GM21786 (cell line): Measurements from ENCODE around the gene PRPF8.
"Not testable (repeated sequence)": the region's sequence is repeated elsewhere in the genome, so short reads cannot be mapped to it uniquely, and the experiment has no call there.

Experiments used
- ATAC-seq: cut with Tn5 transposase; IDR thresholded peaks from one replicate; pipeline ENCODE4 v1.9.1; 2021; ENCODE audit not compliant: unreplicated experiment

Gene PRPF8

GRCh38 chr17:1684378-1685189 lies at the start of gene PRPF8:
PRPF8 (minus strand) TSS chr17:1684867; CDS start chr17:1684571, 296 bp downstream.
- ATAC-seq: peak; percentile 98

GRCh38 chr17:1733759-1734158 lies 49.1 kb upstream of the PRPF8 start:
- no peak for ATAC-seq

DNA sequence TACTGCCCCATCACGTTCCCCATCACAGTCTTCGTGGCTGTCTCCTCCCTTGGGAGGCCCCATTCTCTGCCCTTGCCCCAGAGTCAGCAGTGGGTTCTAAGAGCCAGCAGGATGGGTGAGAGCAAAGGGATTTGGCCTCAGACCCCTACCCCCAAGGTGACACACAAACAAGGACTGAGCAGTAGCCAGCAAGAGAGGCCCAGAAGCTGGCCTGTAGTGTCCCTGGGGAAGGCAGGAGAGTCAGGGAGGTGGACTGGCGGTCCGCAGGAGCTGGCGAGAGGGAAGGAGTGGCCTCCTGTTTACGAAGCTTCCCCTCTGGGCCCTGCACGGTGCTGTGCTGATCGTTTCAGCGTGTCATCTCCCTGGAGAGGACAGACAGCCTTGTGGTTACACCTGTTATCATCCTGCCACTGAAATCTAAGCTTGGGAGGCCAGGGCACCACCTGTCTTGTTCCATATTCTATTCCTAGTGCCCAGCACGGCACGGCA lies 48.2 kb upstream of the PRPF8 start:
- ATAC-seq: no peak

DNA sequence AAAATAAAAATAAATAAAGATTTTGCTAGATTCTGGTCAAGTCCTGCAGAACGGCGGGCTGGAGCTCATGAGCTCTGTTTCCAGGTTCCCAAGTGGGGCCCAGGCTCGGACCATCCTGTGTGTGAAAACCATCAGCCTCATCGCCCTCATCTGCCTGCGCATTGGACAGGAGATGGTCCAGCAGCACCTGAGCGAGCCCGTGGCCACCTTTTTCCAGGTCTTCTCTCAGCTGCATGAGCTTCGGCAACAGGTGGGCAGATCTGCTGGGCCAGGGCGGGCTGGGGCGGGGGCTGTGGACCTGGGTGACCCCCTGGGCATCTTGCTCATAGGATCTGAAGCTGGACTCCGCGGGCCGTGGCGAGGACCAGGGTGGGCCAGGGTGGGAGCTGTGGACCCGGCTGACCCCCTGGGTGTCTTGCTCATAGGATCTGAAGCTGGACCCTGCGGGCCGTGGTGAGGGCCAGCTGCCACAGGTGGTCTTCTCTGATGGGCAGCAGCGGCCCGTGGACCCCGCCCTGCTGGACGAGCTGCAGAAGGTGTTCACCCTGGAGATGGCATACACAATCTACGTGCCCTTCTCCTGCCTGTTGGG lies 47.7 kb upstream of the PRPF8 start:
- no peak for ATAC-seq

DNA sequence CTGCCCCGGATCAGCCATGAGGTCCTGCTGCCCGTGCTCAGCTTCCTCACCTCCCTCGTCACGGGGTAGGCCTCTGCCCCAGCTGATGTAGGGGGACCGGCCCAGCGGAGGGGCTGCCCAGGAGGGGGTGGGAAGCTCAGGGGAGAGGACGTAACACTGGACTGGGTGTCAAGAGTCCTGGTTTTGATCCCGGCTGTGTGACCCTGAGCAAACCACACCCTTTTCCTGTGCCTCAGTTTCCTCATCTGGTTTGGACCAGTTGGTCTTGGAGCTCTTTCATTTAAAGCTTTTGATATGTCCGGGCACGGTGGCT lies 46.5 kb upstream of the PRPF8 start:
- no peak for ATAC-seq

GRCh38 chr17:1730326-1731193 lies 45.9 kb upstream of the PRPF8 start:
- no peak for ATAC-seq

- no peak for ATAC-seq
Observed at GRCh38 chr17:1729966-1730325, 45.3 kb upstream of the PRPF8 start.

GRCh38 chr17:1727876-1728630 lies 43.4 kb upstream of the PRPF8 start:
- ATAC-seq: no peak

- no peak for ATAC-seq
Observed at GRCh38 chr17:1727258-1727789, 42.7 kb upstream of the PRPF8 start.

- no peak for ATAC-seq
Observed at GRCh38 chr17:1726626-1727257, 42.1 kb upstream of the PRPF8 start.

GRCh38 chr17:1725642-1726511 lies 41.2 kb upstream of the PRPF8 start:
- ATAC-seq: no peak

- peak; percentile 22 for ATAC-seq
Observed at GRCh38 chr17:1724869-1725641, 40.4 kb upstream of the PRPF8 start.

DNA sequence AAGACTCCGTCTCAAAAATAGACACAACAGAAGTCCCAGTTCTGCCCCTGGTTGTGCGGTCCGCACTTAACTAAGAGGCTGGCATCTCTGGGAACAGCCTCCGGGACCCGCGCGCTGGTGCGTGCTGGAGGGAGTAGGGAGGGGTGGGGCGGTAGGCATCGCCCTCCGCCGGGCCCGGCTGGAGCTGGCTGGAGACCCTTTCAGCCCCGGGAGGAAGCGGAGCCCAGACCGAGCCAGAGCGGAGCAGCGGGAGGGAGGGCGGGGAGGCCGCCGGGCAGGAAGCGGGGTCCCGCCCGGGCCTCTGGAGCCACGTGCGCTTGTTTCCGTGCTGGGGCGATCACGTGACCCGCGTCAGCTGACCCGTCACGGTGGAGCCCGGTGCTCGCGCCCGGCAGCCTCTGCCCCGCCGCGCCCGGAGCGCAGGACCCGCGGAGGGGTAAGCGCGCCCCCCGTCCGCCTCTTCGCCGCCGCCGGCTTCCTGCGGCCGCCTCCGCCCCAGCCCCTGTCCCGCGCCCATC lies 39.7 kb upstream of the PRPF8 start, which contains the start of gene WDR81:
TSS of gene WDR81 (plus strand) at position 354 of the 518 bp plus-strand sequence. CDS start 256 bp downstream, outside the sequence.
- ATAC-seq: peak; percentile 45

- ATAC-seq: not testable (repeated sequence)
Observed at GRCh38 chr17:1722022-1722421, 37.4 kb upstream of the PRPF8 start.

- ATAC-seq: no peak
Observed at GRCh38 chr17:1720856-1721386, 36.3 kb upstream of the PRPF8 start.

DNA sequence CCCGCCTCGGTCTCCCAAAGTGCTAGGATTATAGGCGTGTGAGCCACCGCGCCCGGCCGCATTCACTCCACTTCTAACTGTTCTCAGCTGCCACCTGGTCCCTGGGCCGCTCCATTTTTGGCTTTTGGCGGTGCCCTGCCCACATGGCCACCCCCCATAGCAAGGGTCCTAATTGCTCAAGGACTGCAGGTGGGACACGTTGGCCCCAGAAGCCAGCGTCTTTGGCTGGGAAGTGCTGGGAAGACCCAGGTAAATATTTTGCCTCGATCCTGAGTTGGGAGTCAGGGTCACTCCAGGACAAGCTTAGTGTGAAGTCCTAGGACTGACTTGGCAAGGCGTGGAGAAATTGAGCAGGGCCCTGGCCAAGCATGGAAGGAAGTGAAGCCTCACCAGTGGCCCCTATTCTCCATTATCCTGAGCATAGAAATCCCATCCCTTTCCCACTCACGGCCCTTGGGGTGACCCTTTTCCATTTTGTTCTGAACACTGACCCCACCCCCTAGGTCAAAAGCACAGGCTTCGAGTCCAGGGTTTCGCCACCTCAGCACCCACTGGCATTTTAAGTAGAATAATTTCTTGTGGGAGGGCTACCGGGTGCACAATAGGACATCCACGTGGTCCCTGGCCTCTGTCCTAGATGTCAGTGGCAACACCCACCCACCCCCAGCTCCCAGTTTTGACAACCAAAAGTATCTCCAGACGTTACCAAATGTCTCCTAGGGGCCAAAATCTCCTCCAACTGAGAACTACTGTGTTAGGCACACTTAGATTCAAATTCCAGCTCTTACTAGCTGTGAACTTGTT lies 33.9 kb upstream of the PRPF8 start:
- no peak for ATAC-seq
